Measurements from ENCODE around the gene EIF2A.

EIF2A gene

GRCh38 chr3:150531775-150532174, 14.8 kb upstream of the EIF2A start:
- Histone ChIP-seq H3K27me3 (ENCODE audit: insufficient read depth, poor library complexity, severe bottlenecking) (no peaks in the 10 kb centered on the region), H3K27ac (replicated peaks) (no peak overlapping the region), H3K4me3 (replicated peaks; ENCODE audit: insufficient read depth, low read length) (no peak overlapping the region)
- TF ChIP-seq SPI1 (IDR thresholded peaks at IDR 0.05; ENCODE audit: borderline replicate concordance, low read depth) (no peak), GABPA (IDR thresholded peaks at IDR 0.05; ENCODE audit: low read depth) (no peak), POLR2AphosphoS5 (IDR thresholded peaks at IDR 0.05; ENCODE audit: low read depth) (no peak), REST (IDR thresholded peaks at IDR 0.05; ENCODE audit: insufficient replicate concordance, low read depth) (no peak), CTCF (IDR thresholded peaks at IDR 0.05; ENCODE audit: insufficient read depth, low read length) (no peak)
- DNase-seq (ENCODE audit: low read depth in 1 of 2, low spot score in 1 of 2): no peak

GRCh38 chr3:150535204-150535603, 11.4 kb upstream of the EIF2A start:
- Histone ChIP-seq H3K27me3 (ENCODE audit: insufficient read depth, poor library complexity, severe bottlenecking) (no peaks in the 10 kb centered on the region), H3K4me3 (replicated peaks; ENCODE audit: insufficient read depth, low read length) (no peak overlapping the region), H3K27ac (replicated peaks) (no peak overlapping the region)
- no peak for TF ChIP-seq POLR2AphosphoS5 (IDR thresholded peaks at IDR 0.05; ENCODE audit: low read depth)
- TF ChIP-seq GABPA (IDR thresholded peaks at IDR 0.05; ENCODE audit: low read depth): no peak
- no peak for TF ChIP-seq SPI1 (IDR thresholded peaks at IDR 0.05; ENCODE audit: borderline replicate concordance, low read depth)
- no peak for TF ChIP-seq REST (IDR thresholded peaks at IDR 0.05; ENCODE audit: insufficient replicate concordance, low read depth)
- no peak for TF ChIP-seq CTCF (IDR thresholded peaks at IDR 0.05; ENCODE audit: insufficient read depth, low read length)
- no peak for DNase-seq (ENCODE audit: low read depth in 1 of 2, low spot score in 1 of 2)

- Histone ChIP-seq H3K4me3 (replicated peaks; ENCODE audit: insufficient read depth, low read length) (no peak overlapping the region), H3K27ac (replicated peaks) (no peak overlapping the region), H3K27me3 (ENCODE audit: insufficient read depth, poor library complexity, severe bottlenecking) (no peaks in the 10 kb centered on the region)
- TF ChIP-seq GABPA (IDR thresholded peaks at IDR 0.05; ENCODE audit: low read depth): no peak
- no peak for TF ChIP-seq POLR2AphosphoS5 (IDR thresholded peaks at IDR 0.05; ENCODE audit: low read depth)
- no peak for TF ChIP-seq REST (IDR thresholded peaks at IDR 0.05; ENCODE audit: insufficient replicate concordance, low read depth)
- no peak for TF ChIP-seq CTCF (IDR thresholded peaks at IDR 0.05; ENCODE audit: insufficient read depth, low read length)
- TF ChIP-seq SPI1 (IDR thresholded peaks at IDR 0.05; ENCODE audit: borderline replicate concordance, low read depth): no peak
- DNase-seq (ENCODE audit: low read depth in 1 of 2, low spot score in 1 of 2): no peak
Measured at GRCh38 chr3:150538324-150539208, 8.0 kb upstream of the EIF2A start.
